CD4-positive, alpha-beta T cell (primary cell): ENCODE data around the gene GRID2. TPM values are rescaled to one million over a fixed set of nuclear protein-coding genes. Genes with fewer than 3 reads are reported as not detected.

Experiments
- ATAC-seq: fragments of 200-7000 bp; cut with Tn5 transposase; one replicate; pipeline ENCODE4 v1.10.0; 2022; ENCODE audit warnings: mild to moderate bottlenecking; ENCODE audit not compliant: poor library complexity
- CTCF ChIA-PET: fragments of 350-600 bp; sonication (Branson Sonifier 250); formaldehyde crosslinking; loops from one replicate; lab custom pipeline; 2021; ENCODE audit warnings: antibody characterized with exemption, inconsistent platforms; lab: Charles Lee
- POLR2A ChIA-PET: fragments of 350-600 bp; sonication (Branson Sonifier 250); formaldehyde crosslinking; loops from one replicate; lab custom pipeline; 2021; ENCODE audit warnings: antibody characterized with exemption, inconsistent platforms; lab: Charles Lee
- DNase-seq, 14 experiments: peaks; one replicate each; pipeline ENCODE4 v3.0.0-alpha.2; 2013 to 2020; ENCODE audit warnings: mixed read lengths in 2 of 14
- H3K27ac ChIP-seq, 2 donors: one replicate each; pipeline versions ENCODE4 v1.5.1 to v1.7.0; 2013; ENCODE audit warnings: low read length in 2 of 2, low read depth in 1 of 2, mild to moderate bottlenecking in 1 of 2
- H3K27me3 ChIP-seq, 2 experiments: 1 replicate in 1 of 2; 2 replicates in 1 of 2; pipeline versions ENCODE4 v1.6.1 to v1.7.0; 2013; ENCODE audit warnings: low read length in 2 of 2, control low read depth in 1 of 2, mild to moderate bottlenecking in 1 of 2, moderate library complexity in 1 of 2; ENCODE audit not compliant: insufficient read depth in 2 of 2, control insufficient read depth in 1 of 2
- H3K36me3 ChIP-seq: one replicate; pipeline ENCODE4 v1.6.1; 2013; ENCODE audit warnings: low read length, control low read depth; ENCODE audit not compliant: insufficient read depth
- H3K4me1 ChIP-seq: one replicate; pipeline ENCODE4 v1.6.1; 2013; ENCODE audit warnings: low read length, control low read depth; ENCODE audit not compliant: insufficient read depth
- H3K4me3 ChIP-seq: one replicate; pipeline ENCODE4 v1.5.1; 2013; ENCODE audit warnings: mild to moderate bottlenecking, low read length, moderate library complexity
- H3K9me3 ChIP-seq, 2 experiments: 1 replicate in 1 of 2; 2 replicates in 1 of 2; pipeline versions ENCODE4 v1.6.1 to v1.7.0; 2013; ENCODE audit warnings: low read length in 2 of 2, mild to moderate bottlenecking in 2 of 2, control low read depth in 1 of 2, moderate library complexity in 1 of 2; ENCODE audit not compliant: control insufficient read depth in 1 of 2, insufficient read depth in 1 of 2
- H3K27ac Mint-ChIP-seq: one replicate; pipeline ENCODE4 v1.8.0; 2020; ENCODE audit warnings: mixed read lengths
- H3K27me3 Mint-ChIP-seq: one replicate; pipeline ENCODE4 v1.8.0; 2021; ENCODE audit warnings: mixed read lengths
- H3K36me3 Mint-ChIP-seq: one replicate; pipeline ENCODE4 v1.8.0; 2021; ENCODE audit warnings: low read depth, mixed read lengths
- H3K4me1 Mint-ChIP-seq: one replicate; pipeline ENCODE4 v1.8.0; 2021; ENCODE audit warnings: low read depth, mixed read lengths
- H3K4me3 Mint-ChIP-seq: one replicate; pipeline ENCODE4 v1.8.0; 2020; ENCODE audit warnings: mild to moderate bottlenecking, mixed read lengths
- H3K9me3 Mint-ChIP-seq: one replicate; pipeline ENCODE4 v1.8.0; 2020; ENCODE audit warnings: mixed read lengths
- intact Hi-C, 2 experiments: fragments of 100-400 bp; cut with DNase I in 1 of 2; cut with micrococcal nuclease in 1 of 2; formaldehyde crosslinking; loops; one replicate each; pipeline versions ENCODE4 v1.15.1 to v1.9.0; 2023 to 2025; cut with DNase I, micrococcal nuclease
- total RNA-seq, 174 experiments: library from RNA in 2 of 174; stranded (reverse) in 2 of 174; gene quantifications; one replicate each; pipeline ENCODE4 v1.2.3 and lab custom pipeline; 2021 to 2026
- TF ChIP-seq, protein P1 (sequence below): fragments of 200-600 bp; IDR thresholded peaks from one replicate; pipeline ENCODE4 v1.8.0; 2022; ENCODE audit warnings: antibody characterized with exemption, mild to moderate bottlenecking

GRID2 gene
- total RNA-seq, 2 experiments from 2014 or later = not detected

DNA sequence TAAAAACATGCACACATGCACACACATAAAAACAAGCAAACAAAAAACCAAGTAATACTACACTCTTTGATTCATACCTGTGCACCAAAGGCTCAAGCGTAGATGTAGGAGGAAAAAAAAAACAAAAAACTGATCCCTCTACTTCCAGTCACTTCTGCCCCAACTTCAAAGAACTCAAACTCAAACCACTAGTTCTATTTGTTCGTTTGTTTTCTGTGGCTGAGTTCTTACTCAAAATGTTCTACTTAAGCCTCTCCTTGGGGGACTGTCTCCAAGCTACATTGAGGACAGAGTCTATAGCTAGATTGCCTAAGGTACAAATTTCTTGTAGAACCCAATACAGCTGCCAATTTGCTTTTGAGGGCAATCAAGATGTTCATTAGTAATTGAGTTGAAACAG, 1353.8 kb downstream of the GRID2 start:
- Mint-ChIP-seq H3K4me1 (no peaks in the 10 kb centered on the region), H3K27ac (no peak overlapping the region), H3K4me3 (no peak overlapping the region), H3K27me3 (no peaks in the 10 kb centered on the region), H3K36me3 (no peaks in the 10 kb centered on the region), H3K9me3 (peaks cover under 1% of the 10 kb centered on the region)
- intact Hi-C loops = no loop called here
- no peaks in the 10 kb centered on the region for H3K36me3 ChIP-seq
- no peak overlapping the region for H3K4me3 ChIP-seq
- TF ChIP-seq, protein P1, sequence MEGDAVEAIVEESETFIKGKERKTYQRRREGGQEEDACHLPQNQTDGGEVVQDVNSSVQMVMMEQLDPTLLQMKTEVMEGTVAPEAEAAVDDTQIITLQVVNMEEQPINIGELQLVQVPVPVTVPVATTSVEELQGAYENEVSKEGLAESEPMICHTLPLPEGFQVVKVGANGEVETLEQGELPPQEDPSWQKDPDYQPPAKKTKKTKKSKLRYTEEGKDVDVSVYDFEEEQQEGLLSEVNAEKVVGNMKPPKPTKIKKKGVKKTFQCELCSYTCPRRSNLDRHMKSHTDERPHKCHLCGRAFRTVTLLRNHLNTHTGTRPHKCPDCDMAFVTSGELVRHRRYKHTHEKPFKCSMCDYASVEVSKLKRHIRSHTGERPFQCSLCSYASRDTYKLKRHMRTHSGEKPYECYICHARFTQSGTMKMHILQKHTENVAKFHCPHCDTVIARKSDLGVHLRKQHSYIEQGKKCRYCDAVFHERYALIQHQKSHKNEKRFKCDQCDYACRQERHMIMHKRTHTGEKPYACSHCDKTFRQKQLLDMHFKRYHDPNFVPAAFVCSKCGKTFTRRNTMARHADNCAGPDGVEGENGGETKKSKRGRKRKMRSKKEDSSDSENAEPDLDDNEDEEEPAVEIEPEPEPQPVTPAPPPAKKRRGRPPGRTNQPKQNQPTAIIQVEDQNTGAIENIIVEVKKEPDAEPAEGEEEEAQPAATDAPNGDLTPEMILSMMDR = no peak
- ChIA-PET POLR2A (no interaction called here), CTCF (no interaction called here)
- no peak overlapping the region for H3K27ac ChIP-seq
- no peaks in the 10 kb centered on the region for H3K9me3 ChIP-seq
- ATAC-seq (no peak), DNase-seq (no peak)
- no peaks in the 10 kb centered on the region for H3K4me1 ChIP-seq
- no peaks in the 10 kb centered on the region for H3K27me3 ChIP-seq

DNA sequence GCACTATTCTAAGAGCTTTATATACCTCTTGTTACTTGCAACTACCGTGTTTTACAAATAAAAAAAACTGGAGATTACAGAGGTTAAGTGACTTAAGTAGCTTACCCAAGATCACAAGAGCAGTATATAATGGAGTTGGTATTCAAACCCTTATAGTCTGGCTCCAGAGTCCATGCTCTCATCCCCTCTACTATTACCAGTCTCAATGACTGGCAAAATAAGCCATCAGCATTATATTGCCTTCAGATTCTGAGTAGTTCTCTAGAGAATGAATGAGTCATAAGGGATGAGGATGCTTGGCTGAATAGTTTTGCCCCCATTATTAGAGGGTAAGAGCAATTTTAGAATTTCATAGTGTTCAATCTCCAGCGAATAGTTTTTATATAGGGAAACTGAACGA, 1354.7 kb downstream of the GRID2 start:
- Histone ChIP-seq H3K4me3 (no peak overlapping the region), H3K9me3 (no peaks in the 10 kb centered on the region), H3K27me3 (no peaks in the 10 kb centered on the region), H3K4me1 (no peaks in the 10 kb centered on the region), H3K36me3 (no peaks in the 10 kb centered on the region), H3K27ac (no peak overlapping the region)
- Mint-ChIP-seq H3K4me1 (no peaks in the 10 kb centered on the region), H3K27me3 (no peaks in the 10 kb centered on the region), H3K27ac (no peak overlapping the region), H3K36me3 (no peaks in the 10 kb centered on the region), H3K4me3 (no peak overlapping the region), H3K9me3 (peaks cover 3% of the 10 kb centered on the region)
- intact Hi-C loops = no loop called here
- ChIA-PET POLR2A (no interaction called here), CTCF (no interaction called here)
- ATAC-seq (no peak), DNase-seq (no peak)
- TF ChIP-seq, protein P1 = no peak

DNA sequence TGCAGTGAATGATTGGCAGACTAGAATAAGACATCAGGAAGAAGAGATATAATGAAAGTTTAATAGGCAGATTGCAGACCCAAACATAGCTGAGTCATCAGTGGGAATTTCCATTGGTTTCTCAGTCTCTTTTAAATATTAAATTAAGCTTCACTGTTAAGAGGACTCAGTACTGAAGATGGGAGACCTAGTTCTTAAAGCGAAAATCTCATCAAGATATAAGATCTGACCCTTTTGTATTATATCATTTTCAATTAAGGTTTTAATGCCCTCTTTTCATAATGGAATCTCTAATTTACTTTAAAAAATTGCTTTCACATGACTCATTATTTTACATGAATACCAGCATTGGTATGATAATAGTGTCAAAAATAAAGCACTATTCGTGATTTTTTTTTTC, 1355.9 kb downstream of the GRID2 start:
- Histone ChIP-seq H3K9me3 (no peaks in the 10 kb centered on the region), H3K27ac (no peak overlapping the region), H3K27me3 (no peaks in the 10 kb centered on the region), H3K4me3 (no peak overlapping the region), H3K36me3 (no peaks in the 10 kb centered on the region), H3K4me1 (no peaks in the 10 kb centered on the region)
- ChIA-PET POLR2A (no interaction called here), CTCF (no interaction called here)
- no peak for DNase-seq
- H3K9me3 Mint-ChIP-seq = peaks cover 3% of the 10 kb centered on the region
- H3K4me1 Mint-ChIP-seq = no peaks in the 10 kb centered on the region
- intact Hi-C loops = no loop called here
- H3K4me3 Mint-ChIP-seq = no peak overlapping the region
- no peaks in the 10 kb centered on the region for H3K36me3 Mint-ChIP-seq
- no peaks in the 10 kb centered on the region for H3K27me3 Mint-ChIP-seq
- TF ChIP-seq, protein P1 = no peak
- H3K27ac Mint-ChIP-seq = no peak overlapping the region
- no peak for ATAC-seq
